ENCODE results near the gene VWA8.
"Not testable (repeated sequence)": the region's sequence is repeated elsewhere in the genome, so short reads cannot be mapped to it uniquely, and the experiment has no call there.

The VWA8 gene

GRCh38 chr13:41785402-41786172 lies 175.3 kb downstream of the VWA8 start:
- DNase-seq, result no peak

GRCh38 chr13:41782086-41782485 lies 178.8 kb downstream of the VWA8 start:
- DNase-seq, result no peak

- DNase-seq, result no peak
Observed at GRCh38 chr13:41780715-41781706, 179.9 kb downstream of the VWA8 start.

- DNase-seq, result no peak
Observed at GRCh38 chr13:41775251-41775650, 185.7 kb downstream of the VWA8 start.

- DNase-seq, result no peak
Observed at GRCh38 chr13:41774605-41775218, 186.2 kb downstream of the VWA8 start.

- no peak for DNase-seq
Observed at GRCh38 chr13:41767801-41768200, 193.1 kb downstream of the VWA8 start.

- DNase-seq, result no peak
Observed at GRCh38 chr13:41766439-41766838, 194.5 kb downstream of the VWA8 start.

GRCh38 chr13:41765813-41766212 lies 195.1 kb downstream of the VWA8 start:
- no peak for DNase-seq

GRCh38 chr13:41765020-41765419 lies 195.9 kb downstream of the VWA8 start:
- DNase-seq, result no peak

- no peak for DNase-seq
Observed at GRCh38 chr13:41764558-41764957, 196.4 kb downstream of the VWA8 start.

- DNase-seq, result no peak
Observed at GRCh38 chr13:41763782-41764181, 197.1 kb downstream of the VWA8 start.

- DNase-seq, result no peak
Observed at GRCh38 chr13:41762796-41763195, 198.1 kb downstream of the VWA8 start.

- no peak for DNase-seq
Observed at GRCh38 chr13:41756198-41756880, 204.6 kb downstream of the VWA8 start.

- DNase-seq, result no peak
Observed at GRCh38 chr13:41751734-41752445, 209.0 kb downstream of the VWA8 start.

- no peak for DNase-seq
Observed at GRCh38 chr13:41751277-41751676, 209.6 kb downstream of the VWA8 start.

- DNase-seq, result no peak
Observed at GRCh38 chr13:41746259-41746658, 214.7 kb downstream of the VWA8 start.

- not testable (repeated sequence) for DNase-seq
Observed at GRCh38 chr13:41745496-41745895, 215.4 kb downstream of the VWA8 start.

- DNase-seq, result no peak
Observed at GRCh38 chr13:41742917-41743552, 217.9 kb downstream of the VWA8 start.

- no peak for DNase-seq
Observed at GRCh38 chr13:41740479-41740878, 220.4 kb downstream of the VWA8 start.

- DNase-seq, result no peak
Observed at GRCh38 chr13:41722684-41723535, 238.0 kb downstream of the VWA8 start.

Data from right hindlimb (tissue), 1 donor.